AG08395 (cell line): ENCODE data around the gene DGCR2.
"Not testable (repeated sequence)": the region's sequence is repeated elsewhere in the genome, so short reads cannot be mapped to it uniquely, and the experiment has no call there.

Experiments used
- DNase-seq: peaks from one replicate; pipeline ENCODE4 v3.0.0; 2012; ENCODE audit warnings: mixed read lengths, low spot score

DGCR2 gene

GRCh38 chr22:19122143-19122751, at the start of gene DGCR2:
Gene DGCR2, minus strand, starts transcription at chr22:19122412. Its CDS starts 206 bp downstream, at chr22:19122206.
- DNase-seq = peak; percentile 100

GRCh38 chr22:19169947-19170318, 47.7 kb upstream of the DGCR2 start:
- no peak for DNase-seq

GRCh38 chr22:19169002-19169946, 47.1 kb upstream of the DGCR2 start:
- DNase-seq = no peak

- DNase-seq = no peak
Measured at GRCh38 chr22:19168088-19168890, 46.1 kb upstream of the DGCR2 start.

- DNase-seq = no peak
Measured at GRCh38 chr22:19167106-19167869, 45.1 kb upstream of the DGCR2 start.

GRCh38 chr22:19166421-19166820, 44.2 kb upstream of the DGCR2 start:
- DNase-seq = no peak

GRCh38 chr22:19164425-19164824, 42.2 kb upstream of the DGCR2 start:
- DNase-seq = no peak

GRCh38 chr22:19158649-19159048, 36.4 kb upstream of the DGCR2 start:
- DNase-seq = not testable (repeated sequence)

GRCh38 chr22:19156109-19156508, 33.9 kb upstream of the DGCR2 start:
- not testable (repeated sequence) for DNase-seq

- no peak for DNase-seq
Measured at GRCh38 chr22:19152942-19153883, 31.0 kb upstream of the DGCR2 start.

- no peak for DNase-seq
Measured at GRCh38 chr22:19151329-19152191, 29.3 kb upstream of the DGCR2 start.

- DNase-seq = no peak
Measured at GRCh38 chr22:19150482-19151328, 28.5 kb upstream of the DGCR2 start.

GRCh38 chr22:19149991-19150390, 27.8 kb upstream of the DGCR2 start, which contains the start of gene GSC2:
Gene GSC2, minus strand, starts transcription at chr22:19150292. Its CDS starts 9 bp downstream, at chr22:19150283.
- no peak for DNase-seq

GRCh38 chr22:19149047-19149883, 27.1 kb upstream of the DGCR2 start:
- DNase-seq = no peak

- DNase-seq = no peak
Measured at GRCh38 chr22:19148417-19149046, 26.3 kb upstream of the DGCR2 start.

GRCh38 chr22:19147195-19147780, 25.1 kb upstream of the DGCR2 start:
- DNase-seq = no peak
